Sigmoid colon (tissue), 7 donors: ENCODE data around the gene AGAP2. TPM values are rescaled to one million over a fixed set of nuclear protein-coding genes. Genes with fewer than 3 reads are reported as not detected.

Experiments used
- DNase-seq: peaks from one replicate; pipeline ENCODE4 v3.0.0-alpha.2; 2019
- H3K27ac ChIP-seq, 4 donors: fragments of 200-600 bp; sonication (generic); one replicate each; pipeline ENCODE4 v1.5.1; 2016 to 2019; ENCODE audit warnings: mild to moderate bottlenecking in 1 of 4
- H3K27me3 ChIP-seq, 3 donors: fragments of 200-600 bp; sonication (generic); one replicate each; pipeline ENCODE4 v1.5.1; 2019; ENCODE audit warnings: mild to moderate bottlenecking in 1 of 3
- H3K36me3 ChIP-seq, 4 donors: fragments of 200-600 bp; sonication (generic); one replicate each; pipeline ENCODE4 v1.5.1; 2016 to 2019
- H3K4me1 ChIP-seq, 4 donors: fragments of 200-600 bp; sonication (generic); one replicate each; pipeline ENCODE4 v1.5.1; 2017 to 2019
- H3K4me3 ChIP-seq, 4 donors: fragments of 200-600 bp; sonication (generic); one replicate each; pipeline ENCODE4 v1.5.1; 2017 to 2019; ENCODE audit warnings: mild to moderate bottlenecking in 2 of 4, moderate library complexity in 1 of 4
- H3K9me3 ChIP-seq, 4 donors: fragments of 200-600 bp in 3 of 4; sonication (generic) in 3 of 4; one replicate each; pipeline versions ENCODE4 v1.5.1 to v1.6.1; 2013 to 2019
- EP300 ChIP-seq, 4 donors: sonication (generic); formaldehyde crosslinking; IDR thresholded peaks; one replicate each; pipeline ENCODE4 v1.6.1; 2017; ENCODE audit warnings: antibody characterized with exemption in 4 of 4
- POLR2A ChIP-seq, 2 donors: fragments of 450-650 bp; IDR thresholded peaks; one replicate each; pipeline ENCODE4 v1.6.1; 2016; ENCODE audit warnings: antibody characterized with exemption in 2 of 2, mild to moderate bottlenecking in 2 of 2, moderate library complexity in 2 of 2
- POLR2AphosphoS5 ChIP-seq, 4 donors: sonication (generic); formaldehyde crosslinking; IDR thresholded peaks; one replicate each; pipeline ENCODE4 v1.6.1; 2017; ENCODE audit warnings: antibody characterized with exemption in 4 of 4
- WGBS, 2 donors: extraction: QIAGEN DNeasy Blood & Tissue Kit; methylation state at CpG; one replicate each; pipeline ENCODE4 v1.1.7; 2013; 5-methylcytosine and 5-hydroxymethylcytosine counted together
- intact Hi-C: fragments of 100-400 bp; cut with DNase I; formaldehyde crosslinking; loops from one replicate; pipeline ENCODE4 v1.15.1; 2023
- polyA plus RNA-seq, 3 donors: library from polyadenylated mRNA; stranded (reverse); fragments of 200-250 nt; gene quantifications; one replicate each; pipeline ENCODE4 v1.2.3, GENCODE V29; 2013
- total RNA-seq, 4 donors: library from RNA; depleted of rRNA; stranded (reverse); fragments of >200 nt; gene quantifications; one replicate each; pipeline ENCODE4 v1.1.0, GENCODE V29; 2016
- TF ChIP-seq, protein P1 (sequence below), 4 experiments: fragments of 450-650 bp in 3 of 4; fragments of 200-600 bp in 1 of 4; IDR thresholded peaks; one replicate each; pipeline ENCODE4 v1.5.1; 2016 to 2019; ENCODE audit warnings: antibody characterized with exemption in 4 of 4, mild to moderate bottlenecking in 3 of 4, moderate library complexity in 2 of 4
- donor health status: healthy with polysubstance abuse.
- donor health status: Bipolar disorder and iron deficiency.
- donor health status: healthy.

AGAP2 gene
- total and polyA plus RNA-seq, 7 donors = under 0.01 to 6.4 (median 1.4) TPM

DNA sequence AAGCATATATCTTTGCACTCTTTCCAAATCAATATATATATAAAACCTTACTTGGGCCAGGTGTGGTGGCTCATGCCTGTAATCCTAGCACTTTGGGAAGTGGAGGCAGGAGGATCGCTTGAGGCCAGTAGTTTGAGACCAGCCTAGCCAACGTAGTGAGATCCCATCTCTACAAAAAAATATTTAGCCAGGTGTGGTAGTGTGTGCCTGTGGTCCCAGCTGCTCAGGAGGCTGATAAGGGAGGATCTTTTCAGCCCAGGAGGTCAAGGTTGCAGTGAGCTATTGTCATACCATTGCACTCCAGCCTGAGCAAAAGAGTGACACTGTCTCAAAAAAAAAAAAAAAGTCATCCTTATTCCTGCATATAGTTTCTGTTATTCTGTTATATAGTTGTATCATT lies 30.2 kb downstream of the AGAP2 start:
- peaks cover 0 to 69% (median 12%) of the 10 kb centered on the region in 4 donors for H3K36me3 ChIP-seq
- H3K27me3 ChIP-seq = no peaks in the 10 kb centered on the region
- no peak overlapping the region for H3K27ac ChIP-seq
- TF ChIP-seq EP300 (IDR thresholded peaks at IDR 0.05) (no peak), POLR2A (IDR thresholded peaks at IDR 0.05) (no peak), POLR2AphosphoS5 (IDR thresholded peaks at IDR 0.05) (no peak)
- TF ChIP-seq, protein P1, sequence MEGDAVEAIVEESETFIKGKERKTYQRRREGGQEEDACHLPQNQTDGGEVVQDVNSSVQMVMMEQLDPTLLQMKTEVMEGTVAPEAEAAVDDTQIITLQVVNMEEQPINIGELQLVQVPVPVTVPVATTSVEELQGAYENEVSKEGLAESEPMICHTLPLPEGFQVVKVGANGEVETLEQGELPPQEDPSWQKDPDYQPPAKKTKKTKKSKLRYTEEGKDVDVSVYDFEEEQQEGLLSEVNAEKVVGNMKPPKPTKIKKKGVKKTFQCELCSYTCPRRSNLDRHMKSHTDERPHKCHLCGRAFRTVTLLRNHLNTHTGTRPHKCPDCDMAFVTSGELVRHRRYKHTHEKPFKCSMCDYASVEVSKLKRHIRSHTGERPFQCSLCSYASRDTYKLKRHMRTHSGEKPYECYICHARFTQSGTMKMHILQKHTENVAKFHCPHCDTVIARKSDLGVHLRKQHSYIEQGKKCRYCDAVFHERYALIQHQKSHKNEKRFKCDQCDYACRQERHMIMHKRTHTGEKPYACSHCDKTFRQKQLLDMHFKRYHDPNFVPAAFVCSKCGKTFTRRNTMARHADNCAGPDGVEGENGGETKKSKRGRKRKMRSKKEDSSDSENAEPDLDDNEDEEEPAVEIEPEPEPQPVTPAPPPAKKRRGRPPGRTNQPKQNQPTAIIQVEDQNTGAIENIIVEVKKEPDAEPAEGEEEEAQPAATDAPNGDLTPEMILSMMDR (IDR thresholded peaks at IDR 0.05) = no peak
- no peaks in the 10 kb centered on the region for H3K9me3 ChIP-seq
- intact Hi-C loops = no loop called here
- DNase-seq = no peak
- H3K4me1 ChIP-seq = no peaks in the 10 kb centered on the region
- WGBS, 2 donors = 91 to 92% methylated on average over 2 of the region's 2 CpGs
- no peak overlapping the region for H3K4me3 ChIP-seq

DNA sequence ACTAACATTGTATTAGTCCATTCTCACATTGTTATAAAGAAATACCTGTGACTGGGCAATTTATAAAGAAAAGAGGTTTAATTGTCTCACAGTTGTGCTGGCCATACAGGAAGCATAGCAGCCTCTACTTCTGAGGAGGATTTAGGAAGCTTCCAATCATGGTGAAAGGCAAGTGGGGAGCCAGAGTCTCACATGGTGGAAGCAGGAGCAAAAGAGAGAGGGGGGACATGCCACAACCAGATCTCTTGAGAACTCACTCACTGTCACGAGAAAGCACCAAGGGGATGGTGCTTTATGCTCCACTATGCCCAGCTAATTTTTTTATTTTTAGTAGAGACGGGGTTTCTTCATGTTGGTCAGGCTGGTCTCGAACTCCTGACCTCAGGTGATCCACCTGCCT lies 31.3 kb downstream of the AGAP2 start:
- DNase-seq = no peak
- Histone ChIP-seq H3K27me3 (no peaks in the 10 kb centered on the region), H3K27ac (no peak overlapping the region), H3K4me3 (no peak overlapping the region), H3K9me3 (no peaks in the 10 kb centered on the region), H3K36me3 (peaks cover 0 to 71% (median 13%) of the 10 kb centered on the region in 4 donors), H3K4me1 (no peaks in the 10 kb centered on the region)
- TF ChIP-seq POLR2A (IDR thresholded peaks at IDR 0.05) (no peak), POLR2AphosphoS5 (IDR thresholded peaks at IDR 0.05) (no peak), EP300 (IDR thresholded peaks at IDR 0.05) (no peak)
- TF ChIP-seq, protein P1 (IDR thresholded peaks at IDR 0.05) = no peak
- WGBS, 2 donors = 92 to 99% methylated on average over 3 of the region's 3 CpGs
- intact Hi-C loops = no loop called here

DNA sequence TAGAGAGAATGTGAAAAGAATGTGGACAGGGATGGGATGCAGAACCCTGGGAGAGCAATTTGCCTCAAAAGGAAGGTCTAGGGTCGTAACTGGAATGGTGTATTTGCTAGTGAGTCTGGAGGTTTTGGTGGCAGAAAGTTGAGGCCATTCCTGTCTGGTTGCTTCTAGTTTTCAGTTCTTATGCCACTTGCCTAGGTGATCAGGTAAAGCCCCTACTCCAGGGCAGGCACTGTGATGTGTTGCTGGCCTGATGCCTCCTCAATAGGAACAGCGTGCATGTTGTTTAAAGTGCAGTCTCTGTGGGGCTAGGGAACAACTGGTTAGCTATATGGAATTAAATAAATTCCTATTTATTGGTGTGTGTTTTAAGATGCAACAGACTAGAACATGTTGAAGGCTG lies 38.2 kb downstream of the AGAP2 start:
- Histone ChIP-seq H3K9me3 (no peaks in the 10 kb centered on the region), H3K27me3 (no peaks in the 10 kb centered on the region), H3K4me3 (no peak overlapping the region), H3K4me1 (peaks cover 0 to 4% (median under 1%) of the 10 kb centered on the region in 4 donors), H3K27ac (no peak overlapping the region), H3K36me3 (peaks cover 0 to 77% (median 24%) of the 10 kb centered on the region in 4 donors)
- 95 to 97% methylated on average over 2 of the region's 2 CpGs for WGBS, 2 donors
- intact Hi-C loops = no loop called here
- TF ChIP-seq EP300 (IDR thresholded peaks at IDR 0.05) = no peak
- no peak for DNase-seq

DNA sequence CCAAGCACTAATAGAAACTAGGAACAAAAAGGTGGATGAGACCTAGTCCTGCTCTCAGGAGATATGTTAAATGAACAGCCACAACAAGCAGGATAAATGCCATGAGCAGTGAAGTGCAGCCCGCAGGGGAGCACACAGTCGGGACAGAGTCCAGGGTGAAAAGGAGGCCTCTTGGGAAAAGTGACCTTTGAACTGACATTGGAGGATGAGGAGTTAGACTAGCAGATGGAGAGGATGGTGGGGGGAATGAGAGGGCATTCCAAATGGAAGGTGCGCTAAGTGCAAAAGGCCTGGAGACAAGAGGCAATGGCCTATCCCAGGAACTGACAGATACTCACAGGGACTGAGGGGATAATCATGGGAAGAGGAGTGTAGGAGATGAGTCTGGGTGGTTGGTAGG lies 40.1 kb downstream of the AGAP2 start:
- intact Hi-C loops = no loop called here
- TF ChIP-seq POLR2AphosphoS5 (IDR thresholded peaks at IDR 0.05) (no peak), EP300 (IDR thresholded peaks at IDR 0.05) (no peak), POLR2A (IDR thresholded peaks at IDR 0.05) (no peak)
- TF ChIP-seq, protein P1 (IDR thresholded peaks at IDR 0.05) = no peak
- Histone ChIP-seq H3K4me1 (peaks cover 0 to 15% (median 11%) of the 10 kb centered on the region in 4 donors), H3K27me3 (no peaks in the 10 kb centered on the region), H3K9me3 (no peaks in the 10 kb centered on the region), H3K27ac (no peak overlapping the region), H3K4me3 (no peak overlapping the region), H3K36me3 (peaks cover 0 to 59% (median 18%) of the 10 kb centered on the region in 4 donors)
- no peak for DNase-seq
- WGBS, 2 donors = 95% methylated on average over 3 of the region's 3 CpGs

DNA sequence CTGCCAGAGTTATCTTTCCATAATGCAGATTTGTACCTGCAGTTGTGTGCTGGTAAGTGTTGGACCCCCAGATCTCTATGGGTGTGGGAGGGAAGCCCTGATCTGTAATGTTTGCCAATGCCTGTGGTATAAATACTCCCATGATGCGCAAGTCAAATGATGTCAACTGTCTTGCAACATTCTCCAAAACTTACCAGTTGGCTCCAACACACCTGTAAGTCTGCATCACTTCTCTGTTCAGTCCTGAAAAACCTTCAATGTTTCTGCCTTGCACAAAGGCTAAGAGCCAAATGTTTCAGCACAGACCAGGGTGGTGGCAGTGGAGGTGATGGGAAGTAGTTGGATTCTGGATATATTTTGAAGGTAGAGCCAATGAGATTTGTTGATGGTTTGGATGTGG lies 41.5 kb downstream of the AGAP2 start:
- intact Hi-C loops = no loop called here
- no peak overlapping the region for H3K27ac ChIP-seq
- TF ChIP-seq EP300 (IDR thresholded peaks at IDR 0.05) (no peak), POLR2AphosphoS5 (IDR thresholded peaks at IDR 0.05) (no peak), POLR2A (IDR thresholded peaks at IDR 0.05) (no peak)
- TF ChIP-seq, protein P1 (IDR thresholded peaks at IDR 0.05) = no peak
- H3K4me1 ChIP-seq = peaks cover 0 to 18% (median 12%) of the 10 kb centered on the region in 4 donors
- H3K27me3 ChIP-seq = no peaks in the 10 kb centered on the region
- no peaks in the 10 kb centered on the region for H3K9me3 ChIP-seq
- WGBS, 2 donors = 98 to 100% methylated on average over 1 of the region's 1 CpG
- no peak for DNase-seq
- no peak overlapping the region for H3K4me3 ChIP-seq
- H3K36me3 ChIP-seq = peaks cover 0 to 46% (median 14%) of the 10 kb centered on the region in 4 donors
